Caco-2 (cell line): ENCODE results near the gene CROCC2. TPM values are rescaled to one million over a fixed set of nuclear protein-coding genes. Genes with fewer than 3 reads are reported as not detected.

ENCODE experiments used
- BruUV-seq: library from RNA; stranded (reverse); fragments of 400-500 nt; replicated peaks from 2 replicates; lab custom pipeline; 2021; lab: Mats Ljungman, UMichigan
- CTCF ChIA-PET: fragments of 300-600 bp; sonication (Branson Sonifier 250); formaldehyde crosslinking; loops from one replicate; lab custom pipeline; 2022; ENCODE audit warnings: antibody characterized with exemption; lab: Charles Lee
- POLR2A ChIA-PET: fragments of 300-600 bp; sonication (Branson Sonifier 250); formaldehyde crosslinking; loops from one replicate; lab custom pipeline; 2022; ENCODE audit warnings: antibody characterized with exemption; lab: Charles Lee
- DNase-seq, 2 experiments: peaks; one replicate each; pipeline versions ENCODE4 v3.0.0 to v3.0.0-alpha.2; 2020 to 2022
- H3K27me3 ChIP-seq: replicated peaks from 2 replicates; pipeline ENCODE4 v1.6.0; 2011; ENCODE audit warnings: low read length; ENCODE audit not compliant: control insufficient read depth, insufficient read depth
- H3K36me3 ChIP-seq: 2 replicates; pipeline ENCODE4 v1.5.1; 2011; ENCODE audit warnings: low read length; ENCODE audit not compliant: control insufficient read depth, insufficient read depth
- H3K4me1 ChIP-seq: fragments of 250-450 bp; sonication (Bioruptor Pico); 2 replicates; pipeline ENCODE4 v1.5.1; 2020; ENCODE audit warnings: mild to moderate bottlenecking
- H3K4me3 ChIP-seq: 2 replicates; pipeline ENCODE4 v1.5.1; 2011; ENCODE audit warnings: low read depth, mild to moderate bottlenecking, control low read depth, low read length
- H3K9me3 ChIP-seq: fragments of 250-450 bp; sonication (Bioruptor Pico); 2 replicates; pipeline ENCODE4 v1.5.1; 2020; ENCODE audit warnings: mild to moderate bottlenecking, moderate library complexity
- H3K27ac Mint-ChIP-seq: one replicate; pipeline ENCODE4 v1.8.0; 2022; ENCODE audit warnings: mixed read lengths; ENCODE audit not compliant: unreplicated experiment
- H3K27me3 Mint-ChIP-seq: one replicate; pipeline ENCODE4 v1.8.0; 2022; ENCODE audit warnings: mixed read lengths; ENCODE audit not compliant: insufficient read depth, unreplicated experiment
- H3K36me3 Mint-ChIP-seq: one replicate; pipeline ENCODE4 v1.8.0; 2022; ENCODE audit warnings: mild to moderate bottlenecking, mixed read lengths; ENCODE audit not compliant: insufficient read depth, unreplicated experiment
- H3K4me1 Mint-ChIP-seq: one replicate; pipeline ENCODE4 v1.8.0; 2022; ENCODE audit warnings: low read depth, mixed read lengths; ENCODE audit not compliant: unreplicated experiment
- H3K4me3 Mint-ChIP-seq: one replicate; pipeline ENCODE4 v1.8.0; 2022; ENCODE audit warnings: mild to moderate bottlenecking, moderate library complexity, mixed read lengths; ENCODE audit not compliant: unreplicated experiment
- H3K9me3 Mint-ChIP-seq: one replicate; pipeline ENCODE4 v1.8.0; 2022; ENCODE audit warnings: mixed read lengths; ENCODE audit not compliant: unreplicated experiment
- CTCF ChIP-seq, 2 experiments: fragments of 200-600 bp in 1 of 2; IDR thresholded peaks; 1 replicate in 1 of 2; 2 replicates in 1 of 2; pipeline versions ENCODE4 v1.5.1 to v1.8.0; 2011 to 2022; ENCODE audit warnings: antibody characterized with exemption in 1 of 2, control low read depth in 1 of 2, inconsistent platforms in 1 of 2, low read depth in 1 of 2, low read length in 1 of 2, mild to moderate bottlenecking in 1 of 2, moderate library complexity in 1 of 2; ENCODE audit not compliant: insufficient read depth in 1 of 2, severe bottlenecking in 1 of 2, unreplicated experiment in 1 of 2
- intact Hi-C: fragments of 100-400 bp; cut with micrococcal nuclease; formaldehyde crosslinking; loops from one replicate; pipeline ENCODE4 v1.10.0; 2022; ENCODE audit not compliant: unreplicated experiment
- total RNA-seq: library from RNA; stranded (reverse); gene quantifications from 2 replicates; pipeline ENCODE4 v1.2.3, GENCODE V29; 2022

CROCC2 gene
- total RNA-seq, 1 experiment from 2014 or later: not detected

GRCh38 chr2:240963065-240963867 lies 57.1 kb downstream of the CROCC2 start:
- Histone ChIP-seq H3K4me3 (no peak overlapping the region), H3K4me1 (no peaks in the 10 kb centered on the region), H3K9me3 (no peaks in the 10 kb centered on the region), H3K36me3 (no peaks in the 10 kb centered on the region), H3K27me3 (no peaks in the 10 kb centered on the region)
- no peaks in the 10 kb centered on the region for H3K36me3 Mint-ChIP-seq
- ChIA-PET CTCF (interaction anchor here (0.6 kb wide), 1 partner anchor 123 kb away, joined by 3 read pairs; no protein-coding TSS in a partner anchor), POLR2A (no interaction called here)
- H3K9me3 Mint-ChIP-seq: no peaks in the 10 kb centered on the region
- no TSS peak for BruUV-seq
- H3K27me3 Mint-ChIP-seq: no peaks in the 10 kb centered on the region
- DNase-seq: no peak
- intact Hi-C loops: no loop called here
- no peaks in the 10 kb centered on the region for H3K4me1 Mint-ChIP-seq
- no peak for TF ChIP-seq CTCF (IDR thresholded peaks at IDR 0.05; ENCODE audit: insufficient read depth in 1 of 2, low read depth in 1 of 2, low read length in 1 of 2, severe bottlenecking in 1 of 2, unreplicated experiment in 1 of 2)
- H3K4me3 Mint-ChIP-seq: no peak overlapping the region
- H3K27ac Mint-ChIP-seq: no peak overlapping the region

GRCh38 chr2:240963868-240964703 lies 58.0 kb downstream of the CROCC2 start:
- H3K9me3 ChIP-seq: no peaks in the 10 kb centered on the region
- no peaks in the 10 kb centered on the region for H3K4me1 ChIP-seq
- CTCF ChIA-PET: no interaction called here
- BruUV-seq: no TSS peak
- no peaks in the 10 kb centered on the region for H3K27me3 Mint-ChIP-seq
- H3K27me3 ChIP-seq: no peaks in the 10 kb centered on the region
- POLR2A ChIA-PET: no interaction called here
- H3K4me3 ChIP-seq: no peak overlapping the region
- no peak overlapping the region for H3K4me3 Mint-ChIP-seq
- H3K9me3 Mint-ChIP-seq: no peaks in the 10 kb centered on the region
- no peaks in the 10 kb centered on the region for H3K36me3 Mint-ChIP-seq
- no peak overlapping the region for H3K27ac Mint-ChIP-seq
- no peak for TF ChIP-seq CTCF (IDR thresholded peaks at IDR 0.05; ENCODE audit: insufficient read depth in 1 of 2, low read depth in 1 of 2, low read length in 1 of 2, severe bottlenecking in 1 of 2, unreplicated experiment in 1 of 2)
- no peaks in the 10 kb centered on the region for H3K4me1 Mint-ChIP-seq
- intact Hi-C loops: no loop called here
- no peaks in the 10 kb centered on the region for H3K36me3 ChIP-seq
- no peak for DNase-seq

GRCh38 chr2:240964704-240965295 lies 58.7 kb downstream of the CROCC2 start:
- Mint-ChIP-seq H3K27ac (no peak overlapping the region), H3K4me3 (no peak overlapping the region), H3K27me3 (no peaks in the 10 kb centered on the region), H3K36me3 (no peaks in the 10 kb centered on the region), H3K9me3 (peaks cover under 1% of the 10 kb centered on the region), H3K4me1 (no peaks in the 10 kb centered on the region)
- Histone ChIP-seq H3K36me3 (no peaks in the 10 kb centered on the region), H3K4me3 (no peak overlapping the region), H3K9me3 (no peaks in the 10 kb centered on the region), H3K4me1 (no peaks in the 10 kb centered on the region), H3K27me3 (no peaks in the 10 kb centered on the region)
- TF ChIP-seq CTCF (IDR thresholded peaks at IDR 0.05; ENCODE audit: insufficient read depth in 1 of 2, low read depth in 1 of 2, low read length in 1 of 2, severe bottlenecking in 1 of 2, unreplicated experiment in 1 of 2): no peak
- DNase-seq: no peak
- ChIA-PET CTCF (no interaction called here), POLR2A (no interaction called here)
- BruUV-seq: no TSS peak
- intact Hi-C loops: no loop called here
